Midbrain (tissue), 1 donor: Measurements from ENCODE around the gene METAP1D.
"Not testable (repeated sequence)": the region's sequence is repeated elsewhere in the genome, so short reads cannot be mapped to it uniquely, and the experiment has no call there.

ENCODE experiments used
- DNase-seq: peaks from one replicate; lab custom pipeline; 2025; lab: John Stamatoyannopoulos, UW

METAP1D gene

DNA sequence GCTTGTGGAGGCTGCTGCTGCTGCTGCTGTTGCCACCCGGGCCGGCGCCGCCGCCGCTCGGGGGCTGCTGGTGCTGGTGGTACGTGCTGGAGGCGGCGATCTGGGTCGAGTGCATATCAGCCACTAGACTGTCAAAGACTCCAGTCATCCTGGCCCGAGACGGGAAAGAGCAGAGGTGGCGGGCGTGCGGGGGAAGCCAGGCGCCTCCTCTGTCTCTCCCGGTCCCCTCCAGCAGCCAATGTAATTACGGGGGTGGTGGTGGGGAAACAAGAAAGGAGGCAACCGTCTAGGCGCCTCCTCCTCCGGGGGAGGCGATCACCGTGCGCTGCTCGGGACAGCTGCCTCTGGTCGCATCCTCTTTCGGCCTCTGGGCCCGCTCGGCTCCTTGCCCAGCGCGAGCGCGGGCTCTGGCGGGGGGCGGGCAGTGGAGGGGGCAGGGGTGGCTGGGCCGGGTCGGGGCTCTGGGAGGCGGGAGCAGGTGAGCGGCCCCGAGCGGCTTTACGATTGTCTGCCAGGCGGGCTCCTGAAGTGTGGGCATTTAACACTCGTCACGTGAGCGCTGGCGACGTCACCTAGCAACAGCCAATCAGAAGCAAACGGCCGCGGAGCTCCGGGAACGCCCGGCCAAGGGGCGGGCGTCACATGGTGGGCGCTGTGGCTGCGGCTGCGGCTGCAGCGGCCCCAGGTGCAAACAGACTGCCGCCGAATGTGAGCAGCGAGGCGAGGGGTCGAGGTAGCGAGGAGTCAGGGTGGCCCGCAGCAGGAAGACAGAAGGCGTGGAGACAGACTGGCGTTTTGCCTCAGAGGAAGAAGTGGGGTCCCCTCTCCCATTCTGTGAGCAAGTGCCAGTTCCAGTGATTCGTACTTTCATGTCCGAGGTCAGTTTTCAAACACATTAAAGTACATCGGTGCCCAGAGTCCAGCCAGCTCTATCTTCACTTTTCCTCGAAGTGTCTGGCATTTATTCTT lies 102.9 kb downstream of the METAP1D start, which contains the start of gene DLX2:
DLX2 (minus strand) TSS at position 510 of the 969 bp plus-strand sequence; CDS start at position 148, 362 bp downstream.
- peak; percentile 53 for DNase-seq

DNA sequence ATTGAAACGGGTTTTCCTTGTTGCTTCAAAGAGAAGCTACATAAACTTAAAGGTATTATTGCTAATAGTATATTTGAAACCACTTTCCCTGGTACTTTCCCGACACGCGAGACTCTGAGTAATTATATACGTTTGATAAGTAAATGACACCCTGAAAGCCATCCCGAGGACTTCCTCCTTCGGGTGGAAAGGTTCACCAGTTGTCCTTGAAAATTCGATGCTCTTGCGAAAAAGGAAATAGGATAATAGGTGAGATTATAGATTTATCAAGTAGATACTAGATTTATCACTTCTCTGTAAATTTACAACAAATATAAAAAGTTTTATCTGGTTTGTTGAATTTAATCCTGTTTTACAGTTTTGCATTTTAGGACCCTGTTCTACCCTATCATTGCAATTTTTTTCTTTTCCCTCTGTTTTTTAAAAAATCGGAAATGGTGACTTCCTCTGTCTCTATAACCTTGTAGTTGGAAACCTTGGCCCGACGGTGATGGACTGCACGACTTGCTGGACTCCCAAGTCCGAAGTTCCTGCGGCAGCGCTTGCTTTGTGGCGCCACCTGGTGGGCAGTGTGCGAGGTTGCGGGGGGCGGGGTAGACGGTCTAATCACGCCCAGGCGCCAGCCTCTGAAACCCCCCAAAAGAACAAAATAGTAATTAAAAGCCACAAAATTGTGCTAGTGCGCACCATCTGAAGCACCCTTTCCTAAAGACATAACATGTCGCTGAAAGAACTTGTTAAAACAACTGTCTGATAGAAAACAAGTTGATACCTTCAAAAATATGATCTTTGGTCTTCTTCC lies 103.9 kb downstream of the METAP1D start:
- peak; percentile 73 for DNase-seq

DNA sequence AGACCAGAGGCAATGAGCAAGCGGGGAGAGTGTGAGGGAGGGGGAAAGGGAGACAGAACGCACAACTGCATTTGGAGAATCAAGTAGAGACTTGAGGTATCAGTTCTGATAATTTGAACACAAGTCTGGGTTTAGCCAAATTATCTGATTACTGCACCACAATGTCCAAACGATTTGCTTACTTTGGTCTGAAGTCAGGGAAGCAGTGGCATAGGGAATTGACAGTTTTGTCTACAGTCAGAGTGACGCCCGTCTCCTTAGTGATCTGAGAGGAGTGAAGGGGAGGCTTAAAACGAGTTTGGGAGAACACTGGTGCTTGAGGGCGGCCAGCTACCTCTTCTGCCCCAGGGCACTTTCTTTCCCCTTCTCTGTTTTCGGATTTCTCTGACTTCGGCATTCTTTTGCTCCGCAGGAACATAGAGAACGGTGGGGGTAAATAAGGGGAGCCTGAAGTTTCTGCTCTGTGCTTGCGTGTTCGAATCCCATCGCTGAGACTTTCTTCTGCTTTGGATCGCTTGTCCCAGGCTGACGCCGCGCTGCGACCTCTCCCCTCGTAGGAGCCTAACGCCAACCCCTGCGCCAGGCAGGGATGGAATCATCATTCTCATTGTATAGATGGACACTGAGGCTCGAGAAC lies 105.8 kb downstream of the METAP1D start:
- DNase-seq = no peak

DNA sequence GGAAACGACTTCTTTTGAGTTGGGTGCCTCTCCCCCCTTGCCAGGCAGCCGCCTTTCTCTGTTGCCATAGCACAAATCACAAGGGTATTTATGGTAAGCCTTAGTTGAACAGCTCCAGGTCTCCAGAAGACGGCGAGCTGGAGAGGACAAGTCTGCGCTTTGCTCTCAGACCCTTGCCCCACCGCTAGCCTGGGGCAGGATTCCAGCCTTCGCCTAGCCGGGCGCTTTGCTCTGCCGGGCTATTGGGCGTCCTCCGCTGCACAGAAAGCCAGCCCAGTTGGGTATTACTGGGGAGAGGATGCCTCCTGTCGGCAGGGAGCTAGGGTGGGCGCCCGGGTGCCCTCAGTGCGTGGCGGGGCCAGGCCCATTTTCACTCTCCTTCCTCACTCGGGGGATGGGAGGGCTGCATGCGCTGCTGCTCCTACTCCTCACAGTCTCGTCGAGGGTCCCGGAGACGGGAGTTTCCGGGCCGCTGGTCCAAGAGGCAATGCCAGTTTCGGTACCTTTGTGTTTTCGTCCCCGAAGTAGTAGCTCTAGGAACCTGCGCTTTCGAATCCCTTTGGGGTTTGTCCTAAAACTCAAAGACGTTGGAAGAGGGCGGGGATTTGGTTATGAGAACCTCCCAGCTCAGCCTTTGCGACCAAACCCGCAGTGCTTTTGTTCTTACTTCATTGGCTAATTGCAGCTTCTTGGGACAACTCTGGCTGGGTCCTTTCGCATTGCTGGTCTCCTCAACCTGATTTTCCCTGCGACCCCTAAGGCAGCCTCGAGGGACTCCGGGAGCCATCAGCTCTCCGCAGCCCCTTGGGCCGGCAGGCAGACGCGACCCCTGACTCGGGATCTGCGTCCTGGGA lies 106.6 kb downstream of the METAP1D start:
- no peak for DNase-seq

DNA sequence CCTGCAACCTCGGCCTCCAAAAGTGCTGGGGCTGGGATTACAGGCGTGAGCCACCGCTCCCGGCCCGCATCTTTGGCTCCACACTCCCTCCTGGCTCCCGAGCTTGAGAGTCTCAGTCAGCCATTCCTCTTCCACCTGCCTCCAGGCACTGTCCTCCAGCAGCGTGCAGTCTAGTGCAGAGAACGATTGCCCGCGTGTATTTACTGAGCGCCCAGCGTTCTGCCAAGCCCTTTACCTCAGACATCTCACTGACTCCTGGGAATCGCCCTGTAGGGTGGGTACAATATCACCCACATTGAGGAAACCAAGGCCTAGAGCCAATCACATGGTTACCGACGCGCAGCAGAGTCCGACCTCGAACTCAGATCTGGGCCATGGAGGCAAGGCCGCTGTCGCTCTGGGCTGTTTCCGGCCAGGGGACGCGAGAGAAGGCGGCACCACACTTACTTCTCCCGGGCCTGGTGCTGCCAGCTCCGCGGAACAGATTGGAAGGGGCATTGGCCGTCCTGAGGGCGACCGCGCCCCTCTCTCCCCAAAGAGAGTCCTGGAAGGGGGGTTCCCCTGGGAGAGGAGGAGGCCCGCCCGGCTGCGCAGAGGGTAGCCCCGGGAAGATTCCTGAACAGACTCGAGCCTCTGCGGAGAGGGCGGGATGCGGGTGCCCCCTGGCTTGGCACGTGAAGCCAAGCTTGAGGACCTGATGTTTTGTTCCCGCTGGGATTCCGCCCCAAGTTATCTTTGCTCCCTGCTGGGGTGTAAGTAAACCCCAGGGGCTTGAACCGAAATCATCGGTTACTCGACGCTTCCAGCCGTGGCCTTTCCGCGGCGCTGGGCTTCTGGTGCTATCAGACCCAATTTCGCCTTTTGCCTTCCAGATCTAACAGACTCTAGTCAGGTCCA lies 108.2 kb downstream of the METAP1D start:
- no peak for DNase-seq

DNA sequence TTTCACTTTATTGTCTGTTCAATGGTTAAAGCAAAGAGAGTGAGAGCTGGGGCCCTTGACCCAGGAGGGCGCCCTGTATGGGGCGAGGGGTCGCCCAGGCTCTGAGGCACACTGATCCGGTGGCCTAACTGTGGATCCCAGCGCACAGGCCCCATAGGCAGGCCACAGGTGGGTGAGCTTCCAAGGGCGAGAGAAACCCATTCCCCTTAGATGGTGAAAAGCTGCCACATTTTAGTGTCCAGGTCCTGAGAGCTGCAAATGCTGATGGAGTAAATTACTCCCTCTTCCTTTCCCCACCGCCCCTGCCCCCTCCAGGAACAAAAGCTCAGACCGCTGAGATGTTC lies 108.8 kb downstream of the METAP1D start:
- no peak for DNase-seq

DNA sequence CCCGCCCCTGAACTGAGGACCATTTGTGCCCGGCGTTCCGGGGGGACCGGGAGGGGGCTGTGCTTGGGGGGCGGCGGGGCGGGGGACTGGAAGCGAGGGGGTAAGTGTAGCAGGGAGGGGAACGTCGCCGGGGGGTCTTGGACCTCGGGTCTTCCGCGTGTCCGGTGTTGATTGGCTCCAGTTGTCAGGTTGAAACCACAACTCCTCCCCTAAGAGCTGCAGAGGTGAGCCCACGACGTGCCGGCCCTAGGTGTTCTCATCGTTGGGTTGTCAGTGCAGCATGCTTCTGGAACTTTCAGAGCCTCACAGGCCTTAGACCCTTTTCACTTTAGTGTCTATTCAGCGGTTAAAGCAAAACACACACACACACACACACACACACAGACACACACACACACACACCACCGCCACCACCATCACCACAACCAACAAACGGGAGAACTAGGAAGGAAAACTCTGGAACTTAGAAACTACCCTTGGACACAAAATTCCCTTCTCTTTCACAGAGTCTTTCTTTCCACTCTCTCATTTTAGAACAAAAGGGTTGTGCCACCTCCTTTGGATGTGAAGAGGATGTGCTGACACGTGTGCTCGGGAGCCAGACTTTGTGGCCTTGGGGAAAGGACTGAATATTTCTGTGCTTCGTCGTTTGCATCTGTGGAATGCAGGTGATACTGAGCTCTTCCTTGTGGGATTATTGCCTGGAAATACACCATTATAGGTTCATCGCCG lies 109.7 kb downstream of the METAP1D start:
- no peak for DNase-seq

DNA sequence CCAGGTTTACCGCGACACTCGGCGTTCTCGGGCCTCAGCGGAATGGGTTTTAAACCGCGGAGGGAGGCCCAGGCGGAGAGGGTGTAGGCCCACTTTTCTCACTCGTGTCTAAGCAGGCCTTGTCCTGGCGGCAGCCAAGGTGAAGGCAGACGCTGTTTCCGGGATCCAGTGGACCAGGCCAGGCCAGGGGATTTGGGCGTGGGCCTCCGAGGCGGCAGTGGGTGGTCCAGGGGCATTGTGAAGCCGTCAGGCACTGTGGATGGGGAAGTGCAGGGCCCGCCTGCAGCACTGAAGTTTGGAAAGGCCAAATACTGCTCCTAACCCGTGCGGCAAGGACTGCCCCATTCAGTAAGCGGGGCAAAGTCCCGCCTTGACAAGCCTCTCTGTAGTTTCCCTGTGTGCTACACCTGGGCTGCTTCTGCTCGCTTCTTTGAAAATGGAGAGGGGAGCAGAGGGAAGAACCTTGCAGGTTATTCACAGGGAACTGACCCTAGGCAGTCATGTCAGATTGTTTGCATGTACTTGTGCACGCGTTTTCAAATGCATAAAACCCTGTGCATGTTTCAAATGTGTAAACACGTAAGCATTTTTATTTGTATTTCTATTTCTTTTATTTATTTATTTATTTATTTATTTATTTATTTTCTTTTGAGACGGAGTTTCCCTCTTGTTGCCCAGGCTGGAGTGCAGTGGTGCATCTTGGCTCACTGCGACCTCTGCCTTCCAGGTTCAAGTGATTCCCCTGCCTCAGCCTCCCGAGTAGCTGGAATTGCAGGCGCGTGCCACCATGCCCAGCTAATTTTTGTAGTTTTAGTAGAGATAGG lies 110.4 kb downstream of the METAP1D start:
- DNase-seq = no peak

DNA sequence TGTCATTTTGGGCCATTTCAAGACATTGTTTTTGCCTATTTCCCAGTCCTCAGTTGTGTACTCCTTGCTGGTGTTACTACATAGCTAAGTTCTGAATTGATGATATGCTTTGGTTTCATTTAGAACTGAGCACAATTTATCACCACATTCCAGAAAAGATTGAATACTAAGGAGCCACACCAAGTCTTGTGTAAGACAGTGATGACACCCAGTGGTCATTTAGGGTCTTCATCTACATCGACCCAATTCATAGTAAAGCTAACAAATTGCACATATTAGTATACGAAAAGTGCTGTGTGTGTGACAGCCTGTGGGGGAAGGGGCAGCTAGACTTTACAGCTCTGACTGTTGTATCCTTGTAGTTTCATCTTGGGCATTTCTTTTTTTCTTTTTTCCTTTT lies 113.9 kb downstream of the METAP1D start:
- DNase-seq = peak; percentile 17

DNA sequence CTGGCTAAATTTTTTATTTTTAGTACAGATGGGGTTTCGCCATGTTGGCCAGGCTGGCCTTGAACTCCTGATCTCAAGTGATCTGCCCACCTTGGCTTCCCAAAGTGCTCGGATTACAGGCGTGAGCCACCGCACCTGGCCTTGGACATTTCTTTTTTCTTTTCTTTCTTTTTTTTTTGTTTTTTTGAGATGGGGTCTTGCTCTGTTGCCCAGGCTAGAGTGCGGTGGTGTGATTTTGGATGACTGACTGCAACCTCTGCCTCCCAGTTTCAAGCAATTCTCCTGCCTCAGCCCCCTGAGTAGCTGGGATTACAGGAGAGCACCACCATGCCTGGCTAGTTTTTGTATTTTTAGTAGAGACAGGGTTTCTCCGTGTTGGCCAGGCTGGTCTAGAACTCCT lies 114.4 kb downstream of the METAP1D start:
- DNase-seq = not testable (repeated sequence)

DNA sequence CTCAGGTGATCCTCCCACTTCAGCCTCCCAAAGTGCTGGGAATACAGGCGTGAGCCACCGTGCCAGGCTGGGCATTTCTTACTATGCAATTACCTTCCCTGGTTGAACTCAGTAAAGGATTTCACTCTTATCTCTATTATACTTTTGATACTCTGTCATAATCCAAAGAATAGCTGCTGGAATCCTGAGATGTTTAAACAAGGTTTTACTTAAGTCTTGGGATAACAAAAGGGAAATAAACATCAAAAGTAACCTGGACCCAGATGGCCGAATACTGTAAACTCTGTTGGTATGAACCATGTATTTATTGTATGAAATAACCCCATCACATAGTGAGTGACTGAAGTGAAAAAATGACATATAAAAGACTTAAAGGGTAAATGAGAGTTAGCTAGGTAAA lies 114.8 kb downstream of the METAP1D start:
- no peak for DNase-seq

DNA sequence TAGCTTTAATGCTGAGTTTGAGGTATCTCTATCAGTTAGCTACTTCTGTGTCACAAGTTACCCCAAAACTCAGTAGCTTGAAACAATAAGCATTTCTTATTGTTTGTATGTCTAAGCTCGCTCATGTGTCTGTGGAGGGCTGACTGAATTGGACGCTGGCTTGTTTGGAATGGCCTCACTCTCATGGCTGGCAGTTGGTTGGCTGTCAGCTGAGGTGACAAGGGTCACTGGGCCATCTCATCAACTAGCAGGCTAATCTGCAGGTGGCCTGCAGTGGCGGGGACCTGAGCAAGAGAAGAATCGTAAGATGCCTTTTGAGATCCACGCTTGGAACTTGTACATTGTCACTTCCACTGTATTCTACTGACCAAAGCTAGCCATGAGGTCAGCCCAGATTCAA lies 116.4 kb downstream of the METAP1D start:
- no peak for DNase-seq

DNA sequence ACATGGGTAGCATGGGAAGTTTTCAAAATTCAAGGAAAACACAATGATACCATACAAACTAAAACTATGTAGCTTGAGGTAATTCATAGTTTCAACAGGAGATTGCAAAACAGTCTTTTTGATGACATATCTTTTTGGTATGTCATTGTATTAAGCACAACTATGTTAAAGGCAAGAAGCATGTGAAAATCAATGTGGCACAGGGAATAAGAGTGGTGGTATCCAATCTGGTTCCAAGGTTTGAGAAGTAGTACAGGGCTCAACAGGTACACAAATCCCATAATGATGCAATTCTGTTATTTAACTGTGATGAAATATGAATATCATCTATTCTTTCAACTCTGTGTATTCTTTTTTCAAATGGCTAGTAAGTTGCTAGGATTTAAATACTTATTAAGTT lies 119.3 kb downstream of the METAP1D start:
- DNase-seq = no peak

DNA sequence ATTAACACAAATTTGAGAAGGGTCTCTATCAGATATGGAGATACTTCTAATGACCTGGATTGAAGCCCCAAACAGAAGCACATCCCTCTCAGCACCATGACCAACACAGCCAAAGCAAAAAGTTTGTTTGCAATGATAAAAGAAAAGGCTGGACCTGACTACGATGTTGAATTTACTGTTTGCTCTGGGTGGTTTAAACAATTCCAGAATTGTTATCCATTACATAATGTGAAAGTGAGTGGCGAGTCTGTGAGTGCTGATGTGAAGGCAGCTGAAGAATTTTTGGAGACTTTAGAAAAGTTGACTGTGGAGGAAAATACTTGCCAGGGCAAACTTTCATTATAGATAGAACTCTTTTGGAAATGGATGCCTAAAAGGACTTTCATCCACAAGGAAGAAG lies 120.4 kb downstream of the METAP1D start:
- DNase-seq = no peak

DNA sequence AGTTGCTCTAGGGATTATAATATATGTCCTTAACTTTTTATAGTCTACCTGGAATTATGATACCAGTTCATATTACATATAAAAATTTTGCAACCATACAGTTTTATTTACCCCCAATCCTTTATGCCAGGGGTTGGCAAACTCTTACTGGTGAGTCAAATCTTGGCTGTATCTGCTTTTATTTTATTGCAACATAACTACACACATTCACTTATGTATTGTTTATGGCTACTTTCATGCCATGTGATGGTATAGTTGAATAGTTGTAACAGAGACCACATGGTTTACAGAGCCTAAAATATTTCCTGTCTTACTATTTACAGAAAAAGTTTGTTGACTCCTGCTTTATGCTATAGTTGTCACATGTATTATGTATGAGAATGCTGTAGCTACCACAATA lies 128.7 kb downstream of the METAP1D start:
- DNase-seq = no peak

DNA sequence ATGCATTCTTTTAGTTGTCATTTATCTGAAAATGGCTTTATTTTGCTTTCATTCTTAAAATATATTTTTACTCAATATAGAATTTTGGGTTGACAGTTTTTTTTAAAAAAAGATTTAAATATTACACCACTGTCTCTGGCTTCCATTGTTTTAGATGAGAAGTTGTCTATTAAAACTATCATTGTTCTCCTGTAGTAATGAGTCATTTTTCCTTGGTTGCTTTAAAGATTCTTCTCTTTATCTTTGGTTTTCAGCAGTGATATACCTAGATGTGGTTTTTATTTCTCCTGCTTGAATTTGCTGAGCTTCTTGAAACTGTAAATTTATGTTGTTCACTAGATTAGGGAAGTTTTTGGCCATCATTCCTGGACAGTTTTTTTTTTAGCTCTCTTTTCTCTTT lies 129.7 kb downstream of the METAP1D start:
- no peak for DNase-seq
